Pancreas (tissue), 10 donors: Measurements from ENCODE around the gene SPART. TPM values are rescaled to one million over a fixed set of nuclear protein-coding genes. Genes with fewer than 3 reads are reported as not detected.
A peak's percentile ranks its signal among the peaks of the same experiment; 100 is the strongest.

ENCODE experiments used
- ATAC-seq, 4 donors: fragments of 200-7000 bp; cut with Tn5 transposase; one replicate each; pipeline versions ENCODE4 v1.8.0 to v1.9.1; 2020; ENCODE audit warnings: mild to moderate bottlenecking in 4 of 4, moderate library complexity in 4 of 4
- DNase-seq, 6 donors: peaks; one replicate each; pipeline ENCODE4 v3.0.0-alpha.2; 2020
- FAIRE-seq: peaks from 2 replicates; lab custom pipeline; 2012; peaks lifted over from hg19 to GRCh38; lab: Jason Lieb, UNC
- H3K27ac ChIP-seq, 4 donors: fragments of 200-600 bp; sonication (generic); 1 replicate in 3 of 4; 2 replicates in 1 of 4; pipeline versions ENCODE4 v1.5.0 to v1.8.0; 2020
- H3K27me3 ChIP-seq, 4 donors: fragments of 200-600 bp; one replicate each; pipeline ENCODE4 v1.8.0; 2021
- H3K36me3 ChIP-seq, 3 donors: fragments of 200-600 bp; sonication (generic) in 1 of 3; one replicate each; pipeline versions ENCODE4 v1.5.0 to v1.8.0; 2020 to 2021
- H3K4me1 ChIP-seq, 3 donors: fragments of 200-600 bp; one replicate each; pipeline ENCODE4 v1.8.0; 2021
- H3K4me3 ChIP-seq, 4 donors: fragments of 200-600 bp; sonication (generic) in 2 of 4; one replicate each; pipeline versions ENCODE4 v1.5.0 to v1.8.0; 2020 to 2021
- H3K9me3 ChIP-seq, 4 donors: fragments of 200-600 bp; one replicate each; pipeline ENCODE4 v1.8.0; 2021
- CTCF ChIP-seq, 4 donors: fragments of 200-600 bp; sonication (generic) in 3 of 4; IDR thresholded peaks; one replicate each; pipeline versions ENCODE4 v1.5.0 to v1.8.0; 2021; ENCODE audit warnings: antibody characterized with exemption in 4 of 4
- WGBS, 2 donors: extraction: QIAGEN DNeasy Blood & Tissue Kit; methylation state at CpG; one replicate each; pipeline ENCODE4 v1.1.7; 2013; 5-methylcytosine and 5-hydroxymethylcytosine counted together
- intact Hi-C, 3 donors: fragments of 100-400 bp; cut with DNase I; formaldehyde crosslinking; loops; one replicate each; pipeline versions ENCODE4 v1.11.1 to v1.14.2; 2022
- polyA plus RNA-seq, 2 donors: library from polyadenylated mRNA; stranded (reverse); fragments of 200-250 nt; gene quantifications; one replicate each; pipeline ENCODE4 v1.2.3, GENCODE V29; 2013
- total RNA-seq, 6 donors: library from RNA; stranded (reverse); fragmentation: NEBNext Ultra II Directional in 4 of 6; extraction: Animal tissue kit (Norgen Biotek cat#: 25700) in 4 of 6; gene quantifications; one replicate each; pipeline versions ENCODE4 v1.2.1 to v1.2.4, GENCODE V29; 2021 to 2023
- donor health status: healthy with polysubstance abuse.
- donor health status: DM: no; HTN: no; CAD: no; lungs with moderate emphysema.
- donor health status: DM: no; HTN: no; CAD: no.
- donor health status: control.
- donor health status: control.
- donor health status: Bipolar disorder and iron deficiency.
- donor health status: DM: yes; HTN: yes; CAD: no.
- donor health status: DM: no; HTN: no; CAD: no.
- donor health status: DM: no; HTN: no; CAD: no.
- donor health status: DM: yes; HTN: yes; CAD: no.

Gene SPART
- total RNA-seq (10 to 100 TPM in 5 of 6 donors, 1 to 10 TPM in 1; 9.2 to 18.7 (median 12.0) TPM), polyA plus RNA-seq (10 to 100 TPM in 1 of 2 donors, 1 to 10 TPM in 1; 5.9 to 16.1 TPM)

- intact Hi-C loops = no loop called here
- ATAC-seq (peak; percentile 91 to 95 (median 93)), FAIRE-seq (peak; percentile 78), DNase-seq (peak; percentile 81 to 95 (median 88))
- H3K27me3 ChIP-seq = no peaks in the 10 kb centered on the region
- H3K4me1 ChIP-seq = peaks cover 0 to 3% (median 0%) of the 10 kb centered on the region in 3 donors
- H3K9me3 ChIP-seq = no peaks in the 10 kb centered on the region
- peak within 1 kb of the TSS; percentile 60 to 74 (median 69) for H3K4me3 ChIP-seq
- no peaks in the 10 kb centered on the region for H3K36me3 ChIP-seq
- 0% methylated on average over 79 to 86 of the region's 86 CpGs for WGBS, 2 donors
- peak; percentile 88 to 97 (median 95) for TF ChIP-seq CTCF (IDR thresholded peaks at IDR 0.05)
- H3K27ac ChIP-seq = peak within 1 kb of the TSS; percentile 81 to 94 (median 86)
Measured at GRCh38 chr13:36346222-36347083, at the start of gene SPART. Gene SPART (minus strand): TSS chr13:36346394. CDS start chr13:36335830, 10,564 bp downstream.

GRCh38 chr13:36395280-36395679 lies 49.1 kb upstream of the SPART start:
- no peaks in the 10 kb centered on the region for H3K4me1 ChIP-seq
- intact Hi-C loops = no loop called here
- no peak overlapping the region for H3K4me3 ChIP-seq
- FAIRE-seq (peak; percentile 51), ATAC-seq (peak in 3 of 4 donors; percentile 60 to 79 (median 74)), DNase-seq (no peak)
- H3K27me3 ChIP-seq = no peaks in the 10 kb centered on the region
- 35 to 46% methylated on average over 2 of the region's 2 CpGs for WGBS, 2 donors
- no peaks in the 10 kb centered on the region for H3K9me3 ChIP-seq
- peak in 2 of 4 donors; percentile 7 to 12 for TF ChIP-seq CTCF (IDR thresholded peaks at IDR 0.05)
- H3K36me3 ChIP-seq = no peaks in the 10 kb centered on the region
- H3K27ac ChIP-seq = no peak overlapping the region

- no peaks in the 10 kb centered on the region for H3K36me3 ChIP-seq
- DNase-seq (no peak), ATAC-seq (no peak), FAIRE-seq (no peak)
- WGBS, 2 donors = 43 to 62% methylated on average over 1 of the region's 1 CpG
- H3K27ac ChIP-seq = no peak overlapping the region
- intact Hi-C loops = no loop called here
- no peaks in the 10 kb centered on the region for H3K4me1 ChIP-seq
- H3K27me3 ChIP-seq = peaks cover 0 to 5% (median 1%) of the 10 kb centered on the region in 4 donors
- no peak overlapping the region for H3K4me3 ChIP-seq
- TF ChIP-seq CTCF (IDR thresholded peaks at IDR 0.05) = no peak
- no peaks in the 10 kb centered on the region for H3K9me3 ChIP-seq
Measured at GRCh38 chr13:36385489-36385888, 39.3 kb upstream of the SPART start.

GRCh38 chr13:36382030-36382429 lies 35.8 kb upstream of the SPART start:
- DNase-seq (no peak), FAIRE-seq (no peak), ATAC-seq (no peak)
- Histone ChIP-seq H3K27me3 (peaks cover 0 to 5% (median 1%) of the 10 kb centered on the region in 4 donors), H3K4me1 (no peaks in the 10 kb centered on the region), H3K27ac (no peak overlapping the region), H3K9me3 (no peaks in the 10 kb centered on the region), H3K4me3 (no peak overlapping the region), H3K36me3 (no peaks in the 10 kb centered on the region)
- intact Hi-C loops = no loop called here
- WGBS, 2 donors = 73 to 86% methylated on average over 3 of the region's 3 CpGs
- no peak for TF ChIP-seq CTCF (IDR thresholded peaks at IDR 0.05)
